Renal cortex interstitium (tissue), 11 donors: ENCODE data around the gene MPRIP. TPM values are rescaled to one million over a fixed set of nuclear protein-coding genes. Genes with fewer than 3 reads are reported as not detected.

Experiments
- DNase-seq, 11 donors: peaks; one replicate each; pipeline ENCODE4 v3.0.0-alpha.2; 2013; ENCODE audit warnings: low read depth in 9 of 11, low spot score in 4 of 11; ENCODE audit errors: extremely low read depth in 1 of 11
- polyA plus RNA-seq, 3 donors: library from polyadenylated mRNA; unstranded; fragments of 120-200 nt; gene quantifications; one replicate each; pipeline ENCODE4 v1.2.1, GENCODE V29; 2013; ENCODE audit not compliant: insufficient read length in 3 of 3

Gene MPRIP
- polyA plus RNA-seq, 3 donors: 150 to 177 (median 174) TPM

GRCh38 chr17:17042851-17043460 lies 699 bp downstream of the MPRIP start:
- DNase-seq: no peak

DNA sequence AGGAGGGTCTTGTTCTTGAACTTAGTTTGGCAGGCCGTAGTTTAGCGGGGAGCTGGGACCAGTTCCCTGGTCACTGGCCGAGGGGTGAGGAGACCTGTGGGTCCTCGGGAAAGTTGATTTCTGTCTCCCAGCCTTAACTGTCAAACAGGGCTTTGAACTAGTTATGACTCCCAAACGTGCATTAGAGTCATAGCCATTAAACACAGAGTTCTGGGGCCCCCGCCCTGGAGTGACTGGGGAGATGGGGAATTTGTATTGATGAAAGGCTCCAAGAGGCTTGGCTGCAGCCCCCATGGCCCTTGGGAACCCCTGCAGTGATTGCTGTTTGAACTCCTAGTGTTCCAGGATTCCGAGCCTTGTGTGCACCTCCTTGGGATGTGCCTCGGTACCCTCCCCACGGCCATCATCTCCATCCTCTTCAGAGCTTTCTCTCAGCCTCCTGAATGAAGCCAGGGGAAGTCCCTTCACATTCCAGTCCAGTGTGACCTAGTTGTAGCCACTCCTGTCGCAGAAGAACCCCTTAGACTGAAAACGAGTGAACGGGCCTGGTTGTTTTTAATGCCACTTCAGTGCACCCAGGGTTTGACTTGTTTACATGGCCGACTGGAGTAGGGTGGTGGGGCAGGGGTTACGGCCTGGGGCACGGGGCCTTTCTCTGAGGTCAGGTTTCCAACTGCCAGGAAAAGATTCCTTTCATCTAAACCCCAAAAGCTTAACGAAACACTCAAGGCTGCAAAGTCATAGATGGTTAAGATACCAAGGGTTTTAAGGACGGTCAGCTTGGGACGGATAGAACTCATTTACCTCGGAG lies 1.4 kb downstream of the MPRIP start:
- DNase-seq: no peak

DNA sequence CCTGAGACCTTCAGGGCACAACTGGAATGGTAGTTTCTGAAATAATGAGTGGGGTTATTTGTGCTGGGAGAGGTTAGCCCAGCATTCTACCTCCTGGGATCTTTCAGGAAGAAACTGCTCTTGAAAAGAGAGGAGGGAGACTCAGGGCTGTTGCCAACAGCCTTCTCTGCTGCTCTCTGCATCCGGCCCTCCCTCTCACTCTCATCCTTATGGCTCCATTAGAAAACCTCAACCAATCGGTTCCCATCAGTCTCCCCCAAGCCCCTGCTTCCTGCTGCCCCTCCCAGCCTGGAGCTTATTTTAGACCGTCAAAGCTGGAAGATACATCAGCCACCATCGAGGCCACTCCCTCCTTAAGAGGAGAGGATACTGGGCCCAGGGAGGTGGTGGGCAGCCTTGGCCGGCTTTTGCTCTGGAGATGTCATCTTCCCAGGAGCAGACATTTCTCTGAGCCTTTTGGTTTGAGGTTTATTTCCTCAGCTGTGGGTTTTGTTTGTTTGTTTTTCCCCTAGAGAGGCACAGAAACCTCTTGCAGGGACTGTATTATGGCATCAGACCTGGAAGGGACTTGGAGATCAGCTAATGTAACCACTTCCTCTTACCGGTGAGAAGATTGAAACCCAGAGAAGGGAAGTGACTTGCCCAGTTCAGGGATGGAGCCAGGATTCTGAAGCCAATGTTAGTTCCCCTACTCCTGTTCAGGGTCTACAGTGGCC lies 2.7 kb downstream of the MPRIP start:
- DNase-seq: peak in 4 of 11 donors; percentile 65 to 76 (median 70)

DNA sequence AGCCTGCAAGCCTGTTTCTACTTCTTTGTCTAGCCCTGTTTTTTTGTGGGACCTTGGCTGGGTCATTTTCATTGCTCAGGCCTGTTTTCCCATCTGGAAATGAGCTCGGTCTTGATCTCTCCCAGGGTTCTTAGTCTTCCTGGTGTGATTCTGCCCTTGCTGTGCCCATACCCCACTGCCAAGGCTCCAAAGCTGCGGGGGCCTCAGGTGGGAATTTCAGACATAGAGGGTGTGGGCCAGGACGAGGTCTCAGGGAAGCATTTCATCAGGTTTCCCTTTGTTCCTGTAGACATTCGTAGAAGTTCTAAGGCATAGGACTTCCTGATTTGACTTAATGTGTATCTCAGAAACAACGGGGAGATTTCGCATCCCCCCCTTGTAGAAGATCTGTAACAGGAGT lies 5.8 kb downstream of the MPRIP start:
- no peak for DNase-seq

DNA sequence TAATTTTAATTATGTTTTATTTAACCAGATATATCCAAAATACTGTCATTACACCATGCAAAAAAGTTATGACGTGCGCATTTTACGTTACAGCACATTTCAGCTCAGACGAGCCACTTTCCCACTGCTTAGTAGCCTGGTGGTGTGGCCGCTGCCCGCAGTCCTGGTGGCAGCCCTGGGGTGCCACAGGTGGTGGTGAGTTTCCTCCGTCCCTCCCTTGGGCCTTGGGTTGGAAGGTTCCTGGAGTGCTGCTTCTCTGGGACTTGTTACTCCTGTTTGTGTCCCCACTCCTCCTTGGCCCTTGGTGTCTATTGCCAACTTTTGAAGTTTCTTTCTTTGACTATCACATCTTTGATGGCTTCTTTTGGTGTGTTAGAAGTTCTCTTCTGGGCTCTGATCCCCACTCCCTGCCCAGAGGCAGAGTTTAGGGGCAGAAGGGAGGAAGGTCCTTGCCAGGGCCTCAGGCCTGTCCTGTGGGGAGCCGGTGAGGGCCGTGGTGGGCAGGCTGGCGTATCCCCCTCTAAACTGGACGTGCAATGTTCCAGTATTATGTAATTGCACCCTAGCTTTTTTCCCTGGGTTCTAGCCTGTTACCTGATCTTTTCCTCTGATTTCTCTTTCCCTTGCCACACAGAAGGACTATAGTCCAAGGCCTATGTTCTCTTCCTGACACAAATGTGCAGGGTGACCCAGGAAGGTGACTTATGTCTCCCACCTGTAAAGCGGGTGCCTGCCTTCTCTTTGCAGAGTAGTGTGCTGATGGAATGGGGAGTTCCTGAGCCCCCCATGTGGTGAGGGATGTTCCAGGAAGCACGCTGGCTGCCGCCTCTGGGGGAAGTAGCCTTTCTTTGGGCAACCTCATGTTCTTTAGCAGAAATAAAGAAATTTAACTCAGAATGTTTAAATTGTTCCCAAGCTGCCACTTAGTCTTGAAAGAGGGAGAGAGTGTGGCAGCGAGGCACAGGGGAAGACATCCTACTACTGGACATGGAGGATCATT lies 8.4 kb downstream of the MPRIP start:
- no peak for DNase-seq

DNA sequence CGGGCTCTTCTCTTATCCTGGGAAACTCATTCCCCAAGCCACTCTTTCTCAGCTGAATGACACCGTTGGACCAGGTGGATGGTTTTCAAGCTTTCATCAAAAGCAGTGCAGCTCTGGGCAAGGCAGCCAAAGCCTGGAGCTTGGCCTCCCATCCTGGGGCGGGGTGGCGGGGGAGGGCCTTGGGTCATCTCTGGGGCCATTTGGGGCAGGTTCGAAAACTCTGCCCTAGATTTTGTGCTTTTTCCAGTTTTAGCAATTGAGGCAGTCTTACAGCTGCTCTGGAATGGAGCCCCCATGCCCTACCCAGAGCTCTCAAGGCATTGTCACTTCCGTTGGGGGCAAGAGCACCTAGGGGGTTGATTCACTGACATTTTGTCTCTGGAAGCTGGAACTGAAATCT lies 9.1 kb downstream of the MPRIP start:
- no peak for DNase-seq

GRCh38 chr17:17051791-17052461 lies 9.7 kb downstream of the MPRIP start:
- DNase-seq: no peak

DNA sequence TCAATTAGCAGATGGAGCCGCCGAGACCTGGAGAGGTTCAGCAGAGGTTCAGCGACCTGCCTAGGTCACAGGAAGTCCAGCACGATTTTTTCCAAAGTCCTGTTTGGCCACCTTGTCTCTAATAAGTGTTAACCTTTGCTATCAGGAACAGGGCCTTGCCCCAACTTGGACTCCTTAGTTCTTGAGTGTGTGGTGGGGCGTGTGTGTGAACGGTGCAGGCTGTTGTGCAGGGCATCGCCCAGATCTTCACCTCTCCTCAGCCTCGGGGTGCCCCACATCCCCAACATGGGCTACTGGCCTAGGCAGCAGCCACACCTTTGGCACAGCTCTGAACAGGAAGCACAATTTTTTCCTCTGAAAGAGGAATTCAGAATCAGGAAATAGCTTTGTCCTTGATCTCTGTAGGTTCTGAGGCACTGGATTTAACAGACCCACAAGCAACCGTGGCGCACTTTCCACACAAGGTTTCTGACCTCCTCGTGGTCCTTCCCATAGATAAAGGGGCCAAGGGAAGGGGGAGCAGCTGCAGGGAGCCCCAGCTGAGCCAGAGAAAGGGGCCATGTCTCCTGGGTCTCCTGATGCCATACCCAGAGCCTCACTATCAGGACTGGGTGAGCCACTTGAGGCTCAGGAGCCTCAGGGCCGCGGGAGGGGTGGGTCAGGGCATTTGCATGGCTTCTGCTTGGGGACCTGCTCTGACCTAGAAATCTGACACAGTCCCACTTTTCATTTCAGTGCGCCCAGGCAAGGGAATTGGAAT lies 10.4 kb downstream of the MPRIP start:
- DNase-seq: no peak

- no peak for DNase-seq
These were observed 11.5 kb downstream of the MPRIP start for GRCh38 chr17:17053446-17054379.

DNA sequence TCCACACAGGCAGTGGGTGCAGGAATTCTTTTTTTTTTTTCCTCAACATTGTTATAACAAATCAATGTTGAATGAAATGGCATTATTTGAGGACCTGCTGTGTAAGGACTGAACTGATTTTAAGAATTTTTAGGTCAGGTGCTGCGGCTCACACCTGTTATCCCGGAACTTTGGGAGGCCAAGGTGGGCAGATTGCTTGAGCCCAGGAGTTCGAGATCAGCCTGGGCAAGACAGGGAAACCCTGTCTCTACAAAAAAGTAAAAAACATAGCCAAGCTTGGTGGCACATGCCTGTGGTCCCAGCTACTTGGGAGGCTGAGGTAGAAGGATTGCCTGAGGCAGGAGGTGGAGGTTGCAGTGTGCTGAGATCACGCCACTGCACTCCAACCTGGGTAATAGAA lies 12.4 kb downstream of the MPRIP start:
- no peak for DNase-seq

DNA sequence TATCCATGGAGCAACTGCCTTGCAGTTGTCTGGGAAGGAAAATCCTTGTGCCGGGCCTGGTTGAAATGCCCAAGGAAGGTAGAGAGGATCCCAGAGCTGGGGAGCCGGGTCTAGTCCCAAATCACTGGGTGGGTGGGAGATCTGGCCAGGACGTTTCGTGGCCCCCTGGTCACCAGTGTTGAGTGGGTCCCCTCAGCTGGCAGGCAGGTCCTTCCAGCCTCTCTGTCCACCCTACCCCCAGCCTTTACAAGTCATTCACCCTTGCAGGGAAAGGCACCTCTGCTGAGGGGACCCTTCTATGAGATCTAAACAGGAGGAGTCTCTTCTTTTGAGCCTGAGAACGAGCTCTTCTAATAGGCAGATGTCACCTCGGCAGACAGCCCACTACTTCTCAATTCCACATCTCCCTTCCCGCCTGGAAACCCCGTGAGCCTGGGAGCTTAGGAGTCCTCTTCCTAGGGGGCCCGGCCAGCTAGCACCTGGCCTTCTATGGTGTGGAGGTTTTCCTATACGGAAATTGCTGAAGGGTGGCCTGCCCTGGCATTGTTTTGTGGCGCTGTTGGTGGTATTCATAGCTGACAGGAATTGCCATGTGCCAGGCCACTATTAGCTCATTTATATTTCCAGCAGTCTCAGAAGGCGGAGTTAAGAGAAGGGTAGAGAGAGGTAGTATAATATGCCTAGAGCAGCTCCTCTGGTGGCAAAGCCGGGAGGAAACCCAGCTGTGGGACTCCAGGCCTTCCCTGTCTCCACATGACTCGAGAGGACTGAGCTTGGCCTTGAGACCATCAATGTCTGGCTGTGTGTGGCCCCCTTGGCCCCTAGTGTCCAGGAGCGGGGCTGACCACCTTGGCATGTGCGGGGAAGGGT lies 13.3 kb downstream of the MPRIP start:
- no peak for DNase-seq

- DNase-seq: no peak
These were observed 13.9 kb downstream of the MPRIP start for GRCh38 chr17:17056156-17056539.

DNA sequence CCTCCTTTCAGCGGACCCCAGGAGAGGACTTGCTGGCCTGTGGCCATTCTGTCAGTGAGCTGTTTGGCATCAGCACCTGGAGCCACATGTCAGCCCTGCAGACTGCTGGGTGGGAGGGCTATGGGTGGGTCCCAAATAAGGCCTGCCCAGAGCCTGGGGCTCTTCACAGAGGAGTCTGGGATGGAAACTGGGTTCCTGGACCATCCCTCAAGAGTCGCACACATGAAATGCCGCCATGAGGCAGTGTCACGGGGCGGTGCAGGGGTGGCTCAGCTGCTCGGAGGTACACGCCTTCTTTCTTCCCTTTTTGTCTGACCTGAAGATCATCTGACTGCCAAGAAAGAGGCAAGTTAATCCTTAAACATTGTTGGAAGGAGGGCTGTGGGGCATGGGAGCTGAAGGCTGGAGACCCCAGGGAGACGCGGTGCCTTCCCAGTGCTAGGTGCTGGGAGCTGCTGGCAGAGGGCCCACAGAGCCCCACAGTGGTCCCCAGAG lies 14.8 kb downstream of the MPRIP start:
- DNase-seq: no peak

DNA sequence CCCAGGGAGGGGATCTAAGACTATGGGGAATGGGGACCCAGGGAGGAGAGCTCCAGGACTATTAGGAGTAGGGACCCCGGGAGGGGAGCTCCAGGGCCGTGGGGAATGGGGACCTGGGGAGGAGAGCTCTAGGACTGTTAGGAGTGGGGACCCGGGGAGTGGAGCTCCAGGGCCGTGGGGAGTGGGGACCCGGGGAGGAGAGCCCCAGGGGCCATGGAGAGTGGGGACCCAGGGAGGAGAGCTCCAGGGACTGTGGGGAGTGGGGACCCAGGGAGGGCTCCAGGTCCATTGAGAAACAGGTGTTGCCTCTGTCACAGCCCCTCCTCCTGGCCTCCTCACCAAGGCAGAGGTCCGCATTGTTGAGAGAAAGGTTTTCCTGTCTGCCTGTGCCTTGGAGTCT lies 16.0 kb downstream of the MPRIP start:
- DNase-seq: no peak

DNA sequence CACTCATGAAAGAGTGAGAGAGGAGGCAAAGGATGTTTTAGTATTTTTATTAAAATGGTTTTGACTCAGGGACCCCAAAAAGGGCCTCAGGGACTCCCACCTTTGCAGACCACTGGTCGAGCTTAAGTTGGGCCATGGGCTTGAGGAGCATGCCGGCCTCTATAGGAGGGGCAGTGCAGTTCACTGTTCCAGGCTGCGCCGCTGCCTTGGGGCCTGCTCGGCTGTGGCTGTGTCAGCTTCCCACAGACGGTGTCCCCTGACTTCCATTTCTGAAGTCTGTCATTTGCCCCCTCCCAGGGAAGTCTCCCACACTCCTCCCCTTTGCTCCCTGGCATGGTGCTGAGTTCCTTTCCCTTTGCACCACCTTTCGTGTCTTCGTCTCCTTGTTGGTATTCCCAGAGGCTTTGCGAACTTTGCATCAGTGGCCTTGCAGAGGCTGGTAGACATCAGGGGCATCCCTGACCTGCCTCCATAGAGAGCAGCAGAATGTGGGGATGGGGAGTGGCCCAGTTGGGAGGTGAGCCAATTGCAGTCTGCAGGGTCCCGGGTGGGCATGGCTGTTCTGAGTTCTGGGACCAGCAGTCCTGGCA lies 17.1 kb downstream of the MPRIP start:
- DNase-seq: no peak
